Transverse colon (tissue), 4 donors: ENCODE data around the gene RING1.

Source experiments
- CTCF ChIP-seq, 5 experiments: fragments of 200-600 bp in 3 of 5; fragments of 450-650 bp in 2 of 5; sonication (generic) in 3 of 5; IDR thresholded peaks; 1 replicate in 2 of 5; 2 replicates in 3 of 5; pipeline ENCODE4 v1.5.1; 2016 to 2017; ENCODE audit warnings: antibody characterized with exemption in 5 of 5, inconsistent platforms in 3 of 5, mild to moderate bottlenecking in 2 of 5, moderate library complexity in 1 of 5
- EP300 ChIP-seq: sonication (generic); formaldehyde crosslinking; IDR thresholded peaks from one replicate; pipeline ENCODE4 v1.6.1; 2017; ENCODE audit warnings: antibody characterized with exemption, low read depth
- POLR2A ChIP-seq: fragments of 450-650 bp; IDR thresholded peaks from one replicate; pipeline ENCODE4 v1.6.1; 2016; ENCODE audit warnings: antibody characterized with exemption, mild to moderate bottlenecking, moderate library complexity
- POLR2AphosphoS5 ChIP-seq, 3 donors: sonication (generic); formaldehyde crosslinking; IDR thresholded peaks; one replicate each; pipeline ENCODE4 v1.6.1; 2016; ENCODE audit warnings: antibody characterized with exemption in 3 of 3

GRCh38 chr6:33259032-33259431, 50.7 kb downstream of the RING1 start:
- TF ChIP-seq CTCF (IDR thresholded peaks at IDR 0.05) (no peak), EP300 (no peak), POLR2A (no peak), POLR2AphosphoS5 (IDR thresholded peaks at IDR 0.05) (no peak)
